ENCODE data around the gene UCP2. TPM values are rescaled to one million over a fixed set of nuclear protein-coding genes. Genes with fewer than 3 reads are reported as not detected.

UCP2 gene
- total RNA-seq, 2 experiments from 2014 or later: 145 to 358 TPM

GRCh38 chr11:73969991-73970800, 12.4 kb downstream of the UCP2 start:
- Histone ChIP-seq H3K4me2 (ENCODE audit: low read length) (no peak overlapping the region), H3K9me2 (ENCODE audit: insufficient read depth, low read length) (no peaks in the 10 kb centered on the region), H3K36me3 (ENCODE audit: insufficient read depth, low read length) (peaks cover 26% of the 10 kb centered on the region), H2AFZ (ENCODE audit: low read length) (no peak overlapping the region), H3K4me1 (ENCODE audit: insufficient read depth, low read length, poor library complexity, severe bottlenecking) (peaks cover 47% of the 10 kb centered on the region), H3K27ac (ENCODE audit: low read depth, low read length, poor library complexity, severe bottlenecking) (peak overlapping the region; percentile 2), H3K9me3 (ENCODE audit: low read length) (no peaks in the 10 kb centered on the region), H3K4me3 (ENCODE audit: low read depth, low read length, poor library complexity, severe bottlenecking) (no peak overlapping the region), H3K79me2 (ENCODE audit: insufficient read depth, low read depth, low read length) (no peaks in the 10 kb centered on the region), H4K20me1 (ENCODE audit: insufficient read depth, low read length) (no peaks in the 10 kb centered on the region)
- peak; percentile 50 for DNase-seq (ENCODE audit: low spot score)
- no TSS peak for BruUV-seq (replicated peaks)
- POLR2A ChIA-PET: interaction anchor here (0.7 to 3.3 kb wide), 3 partner anchors 8 to 25 kb away, joined by 3 to 18 read pairs (median 4); no protein-coding TSS in a partner anchor
- TF ChIP-seq CTCF (conservative IDR thresholded peaks at IDR 0.05; ENCODE audit: low read length) (no peak), EZH2phosphoT487 (IDR thresholded peaks at IDR 0.05; ENCODE audit: borderline replicate concordance, low read depth, low read length) (no peak)
- intact Hi-C loops (cut with micrococcal nuclease; ENCODE audit: unreplicated experiment): no loop called here
- CTCF ChIA-PET (ENCODE audit: unreplicated experiment): interaction anchor here (0.6 to 0.7 kb wide), 3 partner anchors 9 to 50 kb away, joined by 3 read pairs; no protein-coding TSS in a partner anchor

- DNase-seq (ENCODE audit: low spot score): no peak
- no peaks in the 10 kb centered on the region for H3K9me3 ChIP-seq (ENCODE audit: low read length)
- TF ChIP-seq CTCF (conservative IDR thresholded peaks at IDR 0.05; ENCODE audit: low read length) (no peak), EZH2phosphoT487 (IDR thresholded peaks at IDR 0.05; ENCODE audit: borderline replicate concordance, low read depth, low read length) (no peak)
- no peak overlapping the region for H2AFZ ChIP-seq (ENCODE audit: low read length)
- H4K20me1 ChIP-seq (ENCODE audit: insufficient read depth, low read length): no peaks in the 10 kb centered on the region
- no peaks in the 10 kb centered on the region for H3K9me2 ChIP-seq (ENCODE audit: insufficient read depth, low read length)
- intact Hi-C loops (cut with micrococcal nuclease; ENCODE audit: unreplicated experiment): no loop called here
- ChIA-PET POLR2A (interaction anchor here (1.0 to 3.3 kb wide), 2 partner anchors 9 to 11 kb away, joined by 4 to 18 read pairs; no protein-coding TSS in a partner anchor), CTCF (ENCODE audit: unreplicated experiment) (no interaction called here)
- no peak overlapping the region for H3K27ac ChIP-seq (ENCODE audit: low read depth, low read length, poor library complexity, severe bottlenecking)
- H3K4me1 ChIP-seq (ENCODE audit: insufficient read depth, low read length, poor library complexity, severe bottlenecking): peaks cover 45% of the 10 kb centered on the region
- H3K4me3 ChIP-seq (ENCODE audit: low read depth, low read length, poor library complexity, severe bottlenecking): no peak overlapping the region
- H3K36me3 ChIP-seq (ENCODE audit: insufficient read depth, low read length): peaks cover 15% of the 10 kb centered on the region
- no TSS peak for BruUV-seq (replicated peaks)
- no peaks in the 10 kb centered on the region for H3K79me2 ChIP-seq (ENCODE audit: insufficient read depth, low read depth, low read length)
- H3K4me2 ChIP-seq (ENCODE audit: low read length): no peak overlapping the region
These were observed 13.6 kb downstream of the UCP2 start for GRCh38 chr11:73969091-73969490.
